Raji (cell line): Measurements from ENCODE around the gene PLA2G2C.

Experiments
- POLR2A ChIP-seq: IDR thresholded peaks from 2 replicates; pipeline ENCODE4 v1.6.1; 2011; ENCODE audit warnings: low read depth, low read length, control low read depth; ENCODE audit not compliant: insufficient read depth

Gene PLA2G2C

DNA sequence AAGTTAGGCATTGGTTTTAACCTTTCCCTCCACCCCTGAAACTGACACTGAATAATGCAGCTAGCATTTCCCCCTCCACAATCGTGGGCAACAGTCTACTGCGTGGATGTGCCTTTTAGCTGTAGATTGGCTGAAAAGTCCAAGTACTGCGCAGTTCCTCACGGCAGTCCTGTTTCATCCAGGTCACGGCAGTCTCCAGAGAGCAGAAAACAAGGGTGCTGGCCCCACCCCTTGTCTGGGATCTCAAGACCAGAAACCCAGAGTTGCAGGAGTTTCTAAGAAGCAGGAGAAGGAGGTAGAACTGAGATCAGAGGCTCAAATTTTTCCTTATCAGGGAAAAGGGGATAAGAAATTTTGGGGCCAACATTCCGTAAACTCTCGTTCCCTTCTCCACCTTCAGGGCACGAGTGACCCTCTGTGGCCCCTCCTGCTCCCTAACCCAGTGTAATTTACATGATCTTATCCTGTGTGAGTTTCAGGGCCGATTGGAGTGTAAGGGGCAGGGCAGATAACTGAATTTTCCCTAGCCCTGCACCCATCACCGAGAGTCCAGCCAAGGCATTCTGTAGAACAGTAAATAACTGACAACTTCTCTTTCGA lies 25.9 kb upstream of the PLA2G2C start:
- no peak for TF ChIP-seq POLR2A

DNA sequence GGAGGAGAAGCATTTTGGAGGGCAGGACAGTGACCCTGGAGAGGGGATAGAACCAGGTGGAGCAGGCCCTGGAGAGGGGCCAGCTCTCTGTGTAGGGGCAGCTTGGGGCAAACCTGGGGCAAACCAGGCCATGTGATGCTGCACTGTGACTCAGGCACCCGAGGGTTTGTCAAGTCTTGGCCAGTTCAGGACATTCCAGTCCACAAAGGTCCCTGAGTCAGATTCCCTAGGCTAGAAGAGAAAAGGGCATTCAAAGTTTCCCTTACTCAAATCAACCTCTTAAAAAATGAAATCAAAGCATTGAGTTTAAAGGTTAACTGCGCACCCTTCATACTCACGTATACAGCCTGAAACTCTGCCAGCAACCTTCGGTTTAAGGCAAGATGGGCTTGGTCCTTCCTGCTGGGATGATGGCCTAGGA lies 25.2 kb upstream of the PLA2G2C start:
- no peak for TF ChIP-seq POLR2A

DNA sequence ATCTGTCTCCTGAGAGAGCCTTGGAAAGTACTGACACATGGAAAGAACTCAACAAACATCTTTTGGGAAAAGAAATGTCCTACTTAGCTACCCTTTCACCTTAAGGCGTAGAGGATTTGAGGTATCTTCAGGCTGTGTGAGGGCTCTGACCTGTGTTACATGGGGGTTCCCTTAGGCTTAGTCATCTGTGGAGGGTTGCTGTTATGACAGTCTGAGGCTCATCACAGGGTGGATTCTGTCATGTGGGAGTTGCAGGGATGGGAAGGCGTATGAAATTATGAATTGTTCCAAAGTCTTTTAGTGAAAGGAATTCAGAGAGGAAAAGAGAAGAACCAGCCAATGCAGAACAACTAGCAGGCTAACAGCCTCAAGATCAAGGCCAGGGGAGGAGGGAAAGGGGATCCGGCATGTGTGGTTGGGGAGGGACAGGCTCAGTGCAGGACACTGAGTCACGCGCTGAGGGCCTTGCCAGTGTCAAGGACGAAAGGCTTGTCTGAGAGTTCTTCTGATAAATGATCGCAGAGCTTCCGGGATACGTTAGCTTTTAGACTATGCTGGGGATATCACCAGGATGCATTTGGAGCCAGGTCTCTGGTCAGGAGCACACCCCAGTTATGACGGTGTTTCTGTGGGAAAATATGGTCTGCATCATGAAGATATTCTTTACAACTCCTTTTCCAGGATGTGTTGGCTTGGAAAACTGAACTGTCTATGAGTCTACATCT lies 24.6 kb upstream of the PLA2G2C start:
- TF ChIP-seq POLR2A: no peak

DNA sequence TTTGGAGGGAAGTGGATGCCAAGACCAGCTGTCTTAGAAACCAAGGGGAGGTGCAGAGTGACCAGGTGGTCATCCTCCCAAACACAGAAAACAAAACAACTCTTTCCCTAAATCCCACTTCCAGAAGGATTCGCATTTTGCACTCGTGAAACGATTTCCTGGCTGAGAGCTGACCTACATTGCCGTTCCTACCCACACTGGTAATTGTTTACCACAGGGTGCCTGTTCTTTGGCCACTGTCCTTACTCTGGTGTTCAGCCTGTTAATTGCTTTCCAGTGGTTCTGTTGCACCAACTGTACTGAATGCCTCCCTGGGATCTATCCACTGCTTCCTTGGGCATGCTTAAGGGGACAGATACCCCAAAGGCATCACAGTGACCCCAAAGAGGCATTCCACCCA lies 23.2 kb upstream of the PLA2G2C start:
- no peak for TF ChIP-seq POLR2A

DNA sequence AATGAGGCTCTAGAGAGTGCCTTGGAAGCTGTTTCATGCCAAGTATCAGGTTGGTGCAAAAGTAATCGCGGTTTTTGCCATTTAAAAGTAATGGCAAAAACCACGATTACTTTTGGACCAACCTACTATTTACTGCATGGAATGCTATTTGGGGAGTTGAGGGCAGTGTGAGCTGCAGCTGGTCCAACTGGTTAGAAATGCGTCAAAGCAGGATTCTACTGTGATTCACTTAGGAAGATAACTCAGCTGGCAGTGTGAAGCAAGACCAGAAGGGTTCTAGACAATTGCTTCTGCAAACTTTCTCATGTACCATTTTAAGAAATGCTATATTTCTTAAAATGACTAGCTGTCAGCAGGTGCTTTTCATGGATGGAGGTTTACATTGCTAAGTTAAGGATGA lies 21.2 kb upstream of the PLA2G2C start:
- no peak for TF ChIP-seq POLR2A

DNA sequence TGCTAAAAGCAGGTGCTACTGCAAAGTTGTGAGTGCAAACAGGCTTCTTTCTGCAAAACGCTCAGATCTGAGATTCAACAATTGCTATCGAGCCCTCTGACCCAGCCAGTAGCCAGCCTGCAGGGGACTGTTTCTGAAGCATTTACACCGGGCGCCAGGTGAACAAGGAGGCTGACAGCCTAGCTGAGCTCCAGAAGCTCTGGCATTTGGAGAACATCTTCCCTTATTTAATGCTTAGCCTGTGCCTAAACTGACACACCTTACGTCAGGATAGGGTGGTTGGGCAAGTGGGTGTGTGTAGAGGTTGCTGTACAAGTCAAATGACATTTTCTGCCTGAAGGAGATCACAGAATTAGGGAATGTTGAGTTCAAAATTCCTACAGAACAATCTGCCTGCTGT lies 15.8 kb upstream of the PLA2G2C start:
- no peak for TF ChIP-seq POLR2A

DNA sequence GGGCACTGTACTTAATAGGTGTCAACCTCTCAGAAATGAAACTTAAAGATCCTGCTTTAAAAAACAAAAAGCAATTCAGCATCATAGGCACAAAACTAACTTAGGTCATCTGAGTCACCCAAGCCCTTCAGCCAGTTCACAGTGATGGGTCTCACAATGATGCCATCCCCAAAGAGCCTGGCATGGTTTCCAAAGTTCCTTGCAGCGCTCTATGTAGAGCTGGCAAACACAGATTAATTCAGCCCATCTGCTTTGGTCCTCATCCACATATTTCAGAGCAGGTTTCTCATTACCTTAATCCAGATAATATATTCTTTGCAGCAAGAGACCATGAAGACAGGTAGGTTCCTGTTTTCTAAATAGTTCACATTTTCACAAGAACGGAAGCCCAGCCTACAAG lies 14.6 kb upstream of the PLA2G2C start:
- no peak for TF ChIP-seq POLR2A

DNA sequence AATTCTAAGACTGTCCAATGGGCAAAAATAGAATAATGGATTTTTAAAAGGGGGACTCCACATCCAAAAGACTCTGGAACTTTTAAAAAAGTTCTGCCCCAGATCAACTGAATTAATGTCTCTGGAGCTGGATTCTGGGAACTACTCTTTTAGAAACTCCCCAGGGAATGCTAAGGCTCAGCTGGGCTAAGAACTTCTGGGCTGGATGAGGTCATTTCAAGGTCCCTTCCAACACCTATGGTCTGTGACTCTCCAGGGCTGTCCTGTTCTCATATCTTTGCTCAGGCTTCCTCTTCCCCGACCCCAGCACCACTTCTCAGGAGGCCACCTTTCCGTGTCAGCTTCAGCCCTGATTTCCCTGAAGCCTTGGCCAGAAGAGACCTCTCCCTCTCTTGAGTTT lies 13.5 kb upstream of the PLA2G2C start:
- no peak for TF ChIP-seq POLR2A

DNA sequence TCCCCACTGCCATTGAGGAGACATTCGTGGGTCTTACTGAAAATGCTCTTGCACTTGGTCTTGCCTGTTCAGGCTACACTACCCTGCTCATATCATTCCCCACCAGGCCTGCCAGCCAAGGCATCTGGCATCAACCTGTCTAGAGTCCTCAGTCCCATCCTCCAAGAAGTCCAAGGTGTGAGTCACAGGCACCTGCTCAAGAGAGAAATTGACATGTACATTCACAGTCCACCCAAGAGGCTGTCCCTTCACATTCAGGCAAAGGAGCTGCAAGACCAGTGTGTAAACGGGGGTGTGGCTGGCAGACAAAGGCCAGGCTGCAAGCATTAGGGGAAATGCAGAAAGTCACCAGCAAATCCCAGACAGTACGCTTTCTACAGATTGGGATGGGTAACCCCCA lies 13.1 kb upstream of the PLA2G2C start:
- no peak for TF ChIP-seq POLR2A

DNA sequence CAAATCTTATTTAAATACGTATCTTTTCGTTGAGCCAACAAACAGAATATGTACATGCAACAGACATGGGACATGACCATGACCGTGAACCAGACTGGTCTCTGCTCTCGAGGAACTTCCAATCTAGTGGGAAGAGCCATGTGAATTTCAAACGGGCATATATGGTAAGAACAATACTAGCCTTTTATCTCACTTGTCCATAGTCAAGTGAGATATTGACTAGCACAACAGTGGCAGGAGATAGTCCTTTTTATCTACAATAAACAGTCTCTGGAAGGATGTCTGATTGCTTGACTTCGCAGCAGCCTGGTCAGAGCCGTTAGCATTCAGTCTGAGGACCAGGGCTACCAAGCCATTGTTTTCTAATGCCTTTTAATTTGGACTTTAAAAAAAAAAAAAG lies 12.6 kb upstream of the PLA2G2C start:
- no peak for TF ChIP-seq POLR2A

DNA sequence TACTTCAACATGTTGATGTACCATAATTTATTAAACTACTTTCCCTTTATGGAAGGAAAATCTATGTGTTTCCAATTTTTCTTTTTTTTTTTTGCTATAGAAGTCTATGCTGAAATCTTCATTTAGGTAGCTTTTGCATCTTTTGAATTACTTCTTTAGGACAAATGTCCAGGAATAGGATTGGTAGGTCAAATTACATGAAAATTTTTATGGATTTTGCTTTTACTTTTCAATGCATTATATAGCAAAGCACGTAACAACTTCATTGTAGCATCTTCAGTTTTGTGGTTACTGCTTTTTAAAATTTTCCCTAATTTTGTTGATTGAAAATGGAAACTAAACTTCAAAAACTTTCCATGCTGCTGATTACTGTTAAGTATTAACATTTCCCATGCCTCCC lies 12.0 kb upstream of the PLA2G2C start:
- no peak for TF ChIP-seq POLR2A

DNA sequence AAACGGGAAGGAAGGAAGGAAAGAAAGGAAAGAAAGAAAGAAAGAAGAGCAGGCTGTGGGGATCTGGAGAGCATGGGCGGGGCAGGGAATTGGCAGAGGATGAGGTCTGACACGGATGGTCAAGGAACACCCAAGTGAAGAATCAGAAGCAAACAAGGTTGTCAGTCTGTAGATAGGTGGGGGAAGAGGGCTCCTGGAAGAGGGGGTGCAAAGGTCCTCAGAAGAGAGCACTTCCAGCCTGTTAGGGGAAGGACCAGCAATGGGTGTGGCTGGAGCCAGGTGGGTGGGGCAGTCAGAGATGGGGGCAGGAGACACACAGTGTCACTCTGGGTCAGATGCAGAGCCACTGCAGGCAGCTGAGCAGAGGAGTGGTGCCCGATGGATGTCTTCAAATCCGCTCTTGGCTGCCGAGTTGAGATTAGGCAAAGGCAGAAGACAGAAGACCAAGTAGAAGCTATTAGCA lies 11.0 kb upstream of the PLA2G2C start:
- no peak for TF ChIP-seq POLR2A

DNA sequence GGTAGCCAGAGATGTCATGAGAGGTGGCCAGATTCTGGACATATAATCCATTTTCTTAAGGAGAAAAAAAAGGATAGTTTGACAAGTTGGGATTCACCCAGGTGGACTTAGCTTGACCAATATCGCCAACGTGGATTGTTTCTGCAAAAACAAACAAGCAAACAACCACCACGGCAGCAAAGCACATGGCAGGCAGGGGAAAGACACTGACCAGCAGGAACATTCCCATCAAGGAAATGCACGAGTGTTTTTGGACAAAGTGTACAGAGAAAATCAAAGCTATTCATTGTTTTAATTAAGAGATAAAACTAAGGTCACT lies 9.1 kb upstream of the PLA2G2C start:
- TF ChIP-seq POLR2A: no peak

DNA sequence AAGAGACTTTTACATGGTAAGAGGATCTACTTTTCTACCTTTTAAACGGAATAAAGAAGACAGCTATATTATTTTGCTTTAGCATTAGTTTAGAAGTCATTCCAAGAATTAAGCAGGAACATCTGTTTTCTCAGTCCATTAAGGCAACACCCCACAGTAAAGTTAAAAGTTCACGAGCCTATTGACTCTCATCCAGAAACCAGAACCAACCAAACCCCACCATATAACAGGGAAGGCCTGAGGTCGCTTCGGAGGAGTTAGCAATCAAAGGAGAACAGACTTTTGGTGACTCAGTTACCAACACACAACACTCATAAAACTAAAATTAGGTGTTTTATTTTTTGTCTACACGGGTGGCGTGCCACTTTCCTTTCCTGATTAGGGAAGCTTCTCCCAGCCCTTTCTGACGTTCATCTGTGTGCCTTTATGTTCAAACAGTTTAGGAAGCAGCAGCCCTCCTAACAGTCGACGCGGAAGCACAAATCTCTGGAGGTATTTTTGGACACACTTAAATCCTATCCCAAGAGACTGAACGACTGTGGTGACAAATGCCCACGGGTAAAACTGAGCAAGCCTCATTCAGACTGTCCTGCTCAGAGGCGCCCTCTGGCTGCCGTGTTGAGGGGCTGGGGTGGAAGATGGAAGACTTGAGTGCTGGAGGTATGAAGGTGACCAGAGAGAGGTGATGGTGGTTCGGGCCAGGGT lies 8.6 kb upstream of the PLA2G2C start:
- TF ChIP-seq POLR2A: no peak

DNA sequence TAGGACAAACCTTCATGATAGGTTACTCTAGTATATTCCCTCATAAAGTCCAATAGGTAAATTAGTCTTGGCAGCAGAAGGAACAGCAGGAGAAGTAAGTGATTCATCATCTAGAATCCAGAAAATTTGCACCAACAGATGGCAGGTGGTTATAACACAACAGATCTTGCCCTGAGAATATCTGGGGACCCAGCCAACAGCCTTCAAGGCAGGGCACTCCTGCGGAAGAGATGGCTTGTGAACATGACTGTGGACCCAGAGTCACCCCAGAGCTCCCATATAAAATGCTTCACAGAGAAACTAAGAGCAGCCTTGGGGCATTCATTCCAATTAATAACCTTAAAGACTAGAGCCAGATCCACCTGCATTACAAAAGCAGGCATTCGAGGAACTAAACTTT lies 7.9 kb upstream of the PLA2G2C start:
- TF ChIP-seq POLR2A: no peak

DNA sequence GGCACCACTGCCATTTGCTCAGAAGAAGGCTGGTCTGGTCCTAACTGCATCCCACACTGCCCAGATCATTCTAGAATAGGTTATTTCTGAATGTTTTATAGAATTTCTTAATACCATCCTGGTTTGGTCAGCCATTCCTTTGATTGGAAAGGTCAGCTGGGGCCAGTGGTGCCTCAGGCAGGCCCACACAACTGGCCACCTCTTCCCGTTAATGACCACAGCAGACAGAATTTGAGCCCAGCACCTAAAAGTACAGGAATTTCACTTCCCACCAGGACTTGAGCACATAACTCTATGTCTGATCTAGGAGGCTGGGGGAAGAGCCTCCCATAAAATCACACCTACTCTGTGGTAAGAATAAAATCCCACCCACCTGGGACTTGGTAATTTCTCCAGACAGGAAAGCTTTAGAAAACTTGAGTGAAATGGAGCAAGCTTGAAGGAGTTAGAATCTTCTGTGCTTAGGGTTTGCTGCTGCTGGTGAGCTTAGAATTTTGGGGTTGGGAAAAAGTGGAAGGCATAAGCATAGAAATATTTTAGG lies 6.6 kb upstream of the PLA2G2C start:
- TF ChIP-seq POLR2A: no peak
